Measurements from ENCODE around the gene POMGNT2.

DNA sequence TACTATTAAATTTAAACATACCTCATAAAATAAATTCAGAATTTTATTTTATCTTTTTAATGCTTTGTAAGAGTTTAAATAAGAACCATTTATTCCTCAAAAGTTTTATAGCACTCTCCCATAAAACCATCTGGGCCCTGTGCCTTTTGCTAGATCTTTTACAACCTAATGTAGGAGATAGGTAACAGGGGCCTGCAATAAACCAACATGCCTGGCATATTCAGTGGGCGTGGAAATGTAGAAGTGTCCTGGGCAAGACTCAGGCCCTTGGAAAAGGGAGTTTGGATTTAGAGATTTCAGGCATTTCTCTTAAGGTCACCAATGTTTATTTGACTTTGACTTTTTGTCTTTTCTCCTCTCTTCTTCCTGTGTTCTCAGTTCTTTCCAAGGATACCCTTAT is 46.4 kb downstream of the POMGNT2 start:
- TF ChIP-seq, protein P1, sequence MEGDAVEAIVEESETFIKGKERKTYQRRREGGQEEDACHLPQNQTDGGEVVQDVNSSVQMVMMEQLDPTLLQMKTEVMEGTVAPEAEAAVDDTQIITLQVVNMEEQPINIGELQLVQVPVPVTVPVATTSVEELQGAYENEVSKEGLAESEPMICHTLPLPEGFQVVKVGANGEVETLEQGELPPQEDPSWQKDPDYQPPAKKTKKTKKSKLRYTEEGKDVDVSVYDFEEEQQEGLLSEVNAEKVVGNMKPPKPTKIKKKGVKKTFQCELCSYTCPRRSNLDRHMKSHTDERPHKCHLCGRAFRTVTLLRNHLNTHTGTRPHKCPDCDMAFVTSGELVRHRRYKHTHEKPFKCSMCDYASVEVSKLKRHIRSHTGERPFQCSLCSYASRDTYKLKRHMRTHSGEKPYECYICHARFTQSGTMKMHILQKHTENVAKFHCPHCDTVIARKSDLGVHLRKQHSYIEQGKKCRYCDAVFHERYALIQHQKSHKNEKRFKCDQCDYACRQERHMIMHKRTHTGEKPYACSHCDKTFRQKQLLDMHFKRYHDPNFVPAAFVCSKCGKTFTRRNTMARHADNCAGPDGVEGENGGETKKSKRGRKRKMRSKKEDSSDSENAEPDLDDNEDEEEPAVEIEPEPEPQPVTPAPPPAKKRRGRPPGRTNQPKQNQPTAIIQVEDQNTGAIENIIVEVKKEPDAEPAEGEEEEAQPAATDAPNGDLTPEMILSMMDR (conservative IDR thresholded peaks at IDR 0.05; ENCODE audit: low read depth, low read length) = no peak
- TF ChIP-seq EZH2phosphoT487 (IDR thresholded peaks at IDR 0.05; ENCODE audit: borderline replicate concordance, low read length) (no peak), EZH2 (IDR thresholded peaks at IDR 0.05; ENCODE audit: low read length, unreplicated experiment) (no peak)

All from PC-3 (cell line).